Liver (tissue), 9 donors: ENCODE measurements around the gene RTN4. TPM values are rescaled to one million over a fixed set of nuclear protein-coding genes. Genes with fewer than 3 reads are reported as not detected.

Source experiments
- DNase-seq: peaks from one replicate; pipeline ENCODE4 v3.0.0-alpha.2; 2017; ENCODE audit warnings: low spot score
- H3K27ac ChIP-seq, 2 donors: one replicate each; pipeline ENCODE4 v1.7.0; 2013; ENCODE audit warnings: inconsistent platforms in 2 of 2, low read length in 2 of 2, control low read depth in 1 of 2, low read depth in 1 of 2, mild to moderate bottlenecking in 1 of 2
- H3K27me3 ChIP-seq, 4 donors: one replicate each; pipeline versions ENCODE4 v1.6.1 to v1.7.0; 2013; ENCODE audit warnings: low read length in 3 of 4, inconsistent platforms in 1 of 4, mild to moderate bottlenecking in 1 of 4, moderate library complexity in 1 of 4; ENCODE audit not compliant: control insufficient read depth in 4 of 4, insufficient read depth in 4 of 4
- H3K36me3 ChIP-seq, 4 donors: one replicate each; pipeline versions ENCODE4 v1.6.1 to v1.7.0; 2013; ENCODE audit warnings: low read length in 3 of 4, mild to moderate bottlenecking in 3 of 4, low read depth in 1 of 4, moderate library complexity in 1 of 4; ENCODE audit not compliant: control insufficient read depth in 4 of 4, insufficient read depth in 3 of 4
- H3K4me1 ChIP-seq, 4 donors: one replicate each; pipeline versions ENCODE4 v1.6.1 to v1.7.0; 2013; ENCODE audit warnings: low read length in 3 of 4, mild to moderate bottlenecking in 3 of 4, moderate library complexity in 1 of 4; ENCODE audit not compliant: control insufficient read depth in 4 of 4, insufficient read depth in 4 of 4
- H3K4me3 ChIP-seq, 3 donors: one replicate each; pipeline versions ENCODE4 v1.6.1 to v1.7.0; 2013; ENCODE audit warnings: low read length in 3 of 3, control low read depth in 1 of 3, low read depth in 1 of 3, mild to moderate bottlenecking in 1 of 3
- H3K9ac ChIP-seq, 2 donors: one replicate each; pipeline ENCODE4 v1.7.0; 2013; ENCODE audit warnings: low read length in 2 of 2, mild to moderate bottlenecking in 2 of 2, moderate library complexity in 2 of 2, control low read depth in 1 of 2, low read depth in 1 of 2
- H3K9me3 ChIP-seq, 4 donors: one replicate each; pipeline versions ENCODE4 v1.6.1 to v1.7.0; 2013; ENCODE audit warnings: low read length in 3 of 4; ENCODE audit not compliant: control insufficient read depth in 4 of 4
- CTCF ChIP-seq: fragments of 150-350 bp; IDR thresholded peaks from 2 replicates; pipeline ENCODE4 v1.5.1; 2017; ENCODE audit warnings: improper control_type of control experiment, low read depth, low read length; ENCODE audit not compliant: missing input control
- EGR1 ChIP-seq, 2 donors: IDR thresholded peaks; 2 replicates each; pipeline ENCODE4 v1.6.1; 2016 to 2018; ENCODE audit warnings: antibody characterized with exemption in 2 of 2, low read depth in 2 of 2
- FOXA1 ChIP-seq: IDR thresholded peaks from 2 replicates; pipeline ENCODE4 v1.6.1; 2016; ENCODE audit warnings: antibody characterized with exemption
- FOXA2 ChIP-seq: IDR thresholded peaks from 2 replicates; pipeline ENCODE4 v1.6.1; 2016; ENCODE audit warnings: antibody characterized with exemption
- GABPA ChIP-seq, 2 donors: IDR thresholded peaks in 1 of 2; conservative IDR thresholded peaks in 1 of 2; 2 replicates each; pipeline ENCODE4 v1.6.1; 2016; ENCODE audit warnings: antibody characterized with exemption in 2 of 2, mild to moderate bottlenecking in 1 of 2, moderate library complexity in 1 of 2
- HNF4A ChIP-seq, 2 donors: conservative IDR thresholded peaks; 2 replicates each; pipeline ENCODE4 v1.6.1; 2016; ENCODE audit warnings: antibody characterized with exemption in 2 of 2, mild to moderate bottlenecking in 2 of 2
- HNF4G ChIP-seq: IDR thresholded peaks from 2 replicates; pipeline ENCODE4 v1.6.1; 2016; ENCODE audit warnings: antibody characterized with exemption
- JUND ChIP-seq, 2 donors: IDR thresholded peaks; 2 replicates each; pipeline ENCODE4 v1.6.1; 2016; ENCODE audit warnings: antibody characterized with exemption in 2 of 2
- MAX ChIP-seq: IDR thresholded peaks from 2 replicates; pipeline ENCODE4 v1.6.1; 2016; ENCODE audit warnings: antibody characterized with exemption
- NR2F2 ChIP-seq: IDR thresholded peaks from 2 replicates; pipeline ENCODE4 v1.6.1; 2016; ENCODE audit warnings: antibody characterized with exemption
- RAD21 ChIP-seq, 2 donors: IDR thresholded peaks; 2 replicates each; pipeline ENCODE4 v1.6.1; 2016; ENCODE audit warnings: antibody characterized with exemption in 2 of 2, mild to moderate bottlenecking in 2 of 2
- REST ChIP-seq: IDR thresholded peaks from 2 replicates; pipeline ENCODE4 v1.6.1; 2016; ENCODE audit warnings: antibody characterized with exemption, mild to moderate bottlenecking
- RXRA ChIP-seq, 2 donors: IDR thresholded peaks; 2 replicates each; pipeline ENCODE4 v1.6.1; 2017 to 2018; ENCODE audit warnings: antibody characterized with exemption in 2 of 2, mild to moderate bottlenecking in 1 of 2
- SP1 ChIP-seq: IDR thresholded peaks from 2 replicates; pipeline ENCODE4 v1.6.1; 2018; ENCODE audit warnings: antibody characterized with exemption, mild to moderate bottlenecking
- TAF1 ChIP-seq: conservative IDR thresholded peaks from 2 replicates; pipeline ENCODE4 v1.6.1; 2016; ENCODE audit warnings: antibody characterized with exemption, mild to moderate bottlenecking
- YY1 ChIP-seq: IDR thresholded peaks from 2 replicates; pipeline ENCODE4 v1.6.1; 2016; ENCODE audit warnings: antibody characterized with exemption, mild to moderate bottlenecking
- WGBS: extraction: QIAGEN DNeasy Blood & Tissue Kit; methylation state at CpG from one replicate; pipeline ENCODE4 v1.1.7; 2013; 5-methylcytosine and 5-hydroxymethylcytosine counted together
- polyA plus RNA-seq, 2 donors: library from polyadenylated mRNA; stranded (reverse) in 1 of 2; unstranded in 1 of 2; fragments of 200-250 nt in 1 of 2; fragments of >200 nt in 1 of 2; fragmentation: Nextera tagmentation in 1 of 2; extraction: Ambion mirVana in 1 of 2; gene quantifications; one replicate each; pipeline versions ENCODE4 v1.2.1 to v1.2.3, GENCODE V29; 2013 to 2015
- total RNA-seq, 2 donors: library from RNA; depleted of rRNA; stranded (reverse); fragments of >200 nt; gene quantifications; one replicate each; pipeline ENCODE4 v1.2.3, GENCODE V29; 2014
- TF ChIP-seq, protein P1 (sequence below): IDR thresholded peaks from 2 replicates; pipeline ENCODE4 v1.6.1; 2016; ENCODE audit warnings: antibody characterized with exemption
- TF ChIP-seq, protein P2 (sequence below): IDR thresholded peaks from 2 replicates; pipeline ENCODE4 v1.6.1; 2016; ENCODE audit warnings: antibody characterized with exemption
- donor health status: healthy.
- donor health status: healthy.
- donor health status: healthy.
- donor health status: healthy.
- donor health status: healthy.

The RTN4 gene
- total and polyA plus RNA-seq, 4 donors: 73.5 to 348 (median 151) TPM

DNA sequence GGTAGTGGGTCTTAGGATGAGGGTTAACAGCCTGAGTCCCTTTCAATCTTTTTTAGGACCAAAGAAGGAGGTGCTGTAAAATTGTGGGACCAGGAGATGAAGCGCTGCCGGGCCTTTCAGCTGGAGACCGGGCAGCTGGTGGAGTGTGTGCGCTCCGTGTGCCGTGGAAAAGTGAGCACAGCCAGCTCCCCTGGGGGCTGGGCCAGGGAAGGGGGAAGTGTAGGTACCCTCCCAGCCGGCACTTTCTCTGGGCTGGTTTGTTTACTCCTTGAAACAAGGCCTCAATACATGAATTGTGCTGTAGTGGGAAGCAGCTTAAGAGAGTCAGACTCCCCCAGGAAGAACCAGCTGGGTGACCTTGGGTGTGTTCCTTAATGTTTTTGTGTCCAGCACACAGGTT lies 90.1 kb downstream of the RTN4 start:
- TF ChIP-seq HNF4A (conservative IDR thresholded peaks at IDR 0.05): no peak
- TF ChIP-seq GABPA (IDR thresholded peaks at IDR 0.05 in 1 of 2, conservative IDR thresholded peaks at IDR 0.05 in 1 of 2): no peak
- TF ChIP-seq CTCF: no peak
- no peak for TF ChIP-seq REST
- TF ChIP-seq NR2F2: no peak
- TF ChIP-seq RAD21 (IDR thresholded peaks at IDR 0.05): no peak
- no peak for TF ChIP-seq FOXA1
- TF ChIP-seq JUND (IDR thresholded peaks at IDR 0.05): no peak
- no peak for TF ChIP-seq YY1
- no peak for TF ChIP-seq FOXA2
- no peak for TF ChIP-seq HNF4G
- no peak for TF ChIP-seq MAX
- DNase-seq: no peak
- Histone ChIP-seq H3K9ac (no peak overlapping the region), H3K4me1 (peaks cover 0 to 6% (median 0%) of the 10 kb centered on the region in 4 donors), H3K4me3 (no peak overlapping the region), H3K36me3 (no peaks in the 10 kb centered on the region), H3K27ac (no peak overlapping the region), H3K9me3 (no peaks in the 10 kb centered on the region), H3K27me3 (no peaks in the 10 kb centered on the region)
- 93% methylated on average over 7 of the region's 7 CpGs for WGBS

- Histone ChIP-seq H3K4me3 (no peak overlapping the region), H3K9me3 (no peaks in the 10 kb centered on the region), H3K9ac (no peak overlapping the region), H3K36me3 (no peaks in the 10 kb centered on the region), H3K27me3 (no peaks in the 10 kb centered on the region), H3K4me1 (peaks cover 0 to 6% (median 0%) of the 10 kb centered on the region in 4 donors), H3K27ac (no peak overlapping the region)
- no peak for DNase-seq
- 93% methylated on average over 14 of the region's 14 CpGs for WGBS
- no peak for TF ChIP-seq MAX
- no peak for TF ChIP-seq TAF1
- TF ChIP-seq RXRA (IDR thresholded peaks at IDR 0.05): no peak
- TF ChIP-seq, protein P1, sequence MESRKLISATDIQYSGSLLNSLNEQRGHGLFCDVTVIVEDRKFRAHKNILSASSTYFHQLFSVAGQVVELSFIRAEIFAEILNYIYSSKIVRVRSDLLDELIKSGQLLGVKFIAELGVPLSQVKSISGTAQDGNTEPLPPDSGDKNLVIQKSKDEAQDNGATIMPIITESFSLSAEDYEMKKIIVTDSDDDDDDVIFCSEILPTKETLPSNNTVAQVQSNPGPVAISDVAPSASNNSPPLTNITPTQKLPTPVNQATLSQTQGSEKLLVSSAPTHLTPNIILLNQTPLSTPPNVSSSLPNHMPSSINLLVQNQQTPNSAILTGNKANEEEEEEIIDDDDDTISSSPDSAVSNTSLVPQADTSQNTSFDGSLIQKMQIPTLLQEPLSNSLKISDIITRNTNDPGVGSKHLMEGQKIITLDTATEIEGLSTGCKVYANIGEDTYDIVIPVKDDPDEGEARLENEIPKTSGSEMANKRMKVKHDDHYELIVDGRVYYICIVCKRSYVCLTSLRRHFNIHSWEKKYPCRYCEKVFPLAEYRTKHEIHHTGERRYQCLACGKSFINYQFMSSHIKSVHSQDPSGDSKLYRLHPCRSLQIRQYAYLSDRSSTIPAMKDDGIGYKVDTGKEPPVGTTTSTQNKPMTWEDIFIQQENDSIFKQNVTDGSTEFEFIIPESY: no peak
- no peak for TF ChIP-seq YY1
- no peak for TF ChIP-seq SP1
- no peak for TF ChIP-seq RAD21 (IDR thresholded peaks at IDR 0.05)
- TF ChIP-seq, protein P2, sequence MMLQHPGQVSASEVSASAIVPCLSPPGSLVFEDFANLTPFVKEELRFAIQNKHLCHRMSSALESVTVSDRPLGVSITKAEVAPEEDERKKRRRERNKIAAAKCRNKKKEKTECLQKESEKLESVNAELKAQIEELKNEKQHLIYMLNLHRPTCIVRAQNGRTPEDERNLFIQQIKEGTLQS: no peak
- TF ChIP-seq HNF4A (conservative IDR thresholded peaks at IDR 0.05): no peak
- TF ChIP-seq REST: no peak
- no peak for TF ChIP-seq GABPA (IDR thresholded peaks at IDR 0.05 in 1 of 2, conservative IDR thresholded peaks at IDR 0.05 in 1 of 2)
- no peak for TF ChIP-seq FOXA1
- no peak for TF ChIP-seq JUND (IDR thresholded peaks at IDR 0.05)
- no peak for TF ChIP-seq EGR1 (IDR thresholded peaks at IDR 0.05; ENCODE audit: low read depth in 2 of 2)
- no peak for TF ChIP-seq FOXA2
- no peak for TF ChIP-seq HNF4G
These were observed 91.4 kb downstream of the RTN4 start for GRCh38 chr2:54958717-54959371.
